Right cardiac atrium (tissue), 5 donors: ENCODE results near the gene SHROOM3. TPM values are rescaled to one million over a fixed set of nuclear protein-coding genes. Genes with fewer than 3 reads are reported as not detected.

Source experiments
- ATAC-seq, 2 donors: fragments of 200-7000 bp; cut with Tn5 transposase; one replicate each; pipeline versions ENCODE4 v1.8.0 to v1.9.1; 2020; ENCODE audit warnings: moderate library complexity in 2 of 2, mild to moderate bottlenecking in 1 of 2
- DNase-seq, 3 donors: peaks; one replicate each; pipeline ENCODE4 v3.0.0-alpha.2; 2020
- H3K27ac ChIP-seq: one replicate; pipeline ENCODE4 v1.5.1; 2013; ENCODE audit warnings: mild to moderate bottlenecking, low read length, control low read depth, moderate library complexity
- H3K27me3 ChIP-seq: one replicate; pipeline ENCODE4 v1.6.1; 2013; ENCODE audit not compliant: control insufficient read depth, insufficient read depth
- H3K4me1 ChIP-seq: one replicate; pipeline ENCODE4 v1.6.1; 2013; ENCODE audit warnings: low read length; ENCODE audit not compliant: control insufficient read depth, insufficient read depth
- H3K4me3 ChIP-seq: one replicate; pipeline ENCODE4 v1.5.1; 2013; ENCODE audit warnings: low read length, control low read depth
- H3K9me3 ChIP-seq: one replicate; pipeline ENCODE4 v1.6.1; 2013; ENCODE audit warnings: low read length; ENCODE audit not compliant: control insufficient read depth
- WGBS: extraction: QIAGEN DNeasy Blood & Tissue Kit; methylation state at CpG from one replicate; pipeline ENCODE4 v1.1.7; 2013; 5-methylcytosine and 5-hydroxymethylcytosine counted together
- intact Hi-C, 4 donors: fragments of 100-400 bp; cut with DNase I; formaldehyde crosslinking; loops; one replicate each; pipeline versions ENCODE4 v1.11.0 to v1.14.0; 2022 to 2023
- polyA plus RNA-seq: library from polyadenylated mRNA; stranded (reverse); fragments of 200-250 nt; gene quantifications from one replicate; pipeline ENCODE4 v1.2.3, GENCODE V29; 2013
- total RNA-seq, 4 donors: library from RNA; stranded (reverse); fragmentation: NEBNext Ultra II Directional; extraction: Animal tissue kit (Norgen Biotek cat#: 25700); gene quantifications; one replicate each; pipeline ENCODE4 v1.2.1, GENCODE V29; 2021
- donor health status: healthy with polysubstance abuse.
- donor health status: DM: no; HTN: yes; CAD: no.
- donor health status: DM: no; HTN: no; CAD: no.
- donor health status: DM: no; HTN: yes; CAD: no; lungs with severe emphysema.
- donor health status: DM: yes; HTN: yes; CAD: no.

The SHROOM3 gene
- total and polyA plus RNA-seq, 5 donors = 4.6 to 11.8 (median 10.9) TPM

- WGBS = 60% methylated on average over 1 of the region's 1 CpG
- DNase-seq (no peak), ATAC-seq (no peak)
- no peaks in the 10 kb centered on the region for H3K27me3 ChIP-seq
- intact Hi-C loops = no loop called here
- peaks cover 3% of the 10 kb centered on the region for H3K4me1 ChIP-seq
- no peaks in the 10 kb centered on the region for H3K9me3 ChIP-seq
- no peak overlapping the region for H3K27ac ChIP-seq
- no peak overlapping the region for H3K4me3 ChIP-seq
These were observed 193.2 kb downstream of the SHROOM3 start for GRCh38 chr4:76628251-76628650.

- H3K9me3 ChIP-seq = no peaks in the 10 kb centered on the region
- no peak overlapping the region for H3K27ac ChIP-seq
- no peak for ATAC-seq
- H3K4me3 ChIP-seq = no peak overlapping the region
- WGBS = 98% methylated on average over 1 of the region's 1 CpG
- H3K27me3 ChIP-seq = no peaks in the 10 kb centered on the region
- no peaks in the 10 kb centered on the region for H3K4me1 ChIP-seq
- intact Hi-C loops = no loop called here
- no peak for DNase-seq
These were observed 195.7 kb downstream of the SHROOM3 start for GRCh38 chr4:76630741-76631140.

GRCh38 chr4:76634220-76634619 lies 199.2 kb downstream of the SHROOM3 start:
- H3K4me1 ChIP-seq = no peaks in the 10 kb centered on the region
- WGBS = 31% methylated on average over 3 of the region's 3 CpGs
- no peak overlapping the region for H3K4me3 ChIP-seq
- no peaks in the 10 kb centered on the region for H3K9me3 ChIP-seq
- H3K27ac ChIP-seq = no peak overlapping the region
- intact Hi-C loops = no loop called here
- DNase-seq (no peak), ATAC-seq (no peak)
- H3K27me3 ChIP-seq = no peaks in the 10 kb centered on the region

- Histone ChIP-seq H3K4me1 (no peaks in the 10 kb centered on the region), H3K9me3 (no peaks in the 10 kb centered on the region), H3K27ac (no peak overlapping the region), H3K27me3 (no peaks in the 10 kb centered on the region), H3K4me3 (no peak overlapping the region)
- intact Hi-C loops = no loop called here
- ATAC-seq (no peak), DNase-seq (no peak)
- WGBS = 75% methylated on average over 5 of the region's 5 CpGs
These were observed 202.8 kb downstream of the SHROOM3 start for GRCh38 chr4:76637712-76638361.

- no peak for ATAC-seq
- H3K27ac ChIP-seq = no peak overlapping the region
These were observed 204.3 kb downstream of the SHROOM3 start for GRCh38 chr4:76639288-76639687.

GRCh38 chr4:76640353-76640910 lies 205.4 kb downstream of the SHROOM3 start:
- no peaks in the 10 kb centered on the region for H3K27me3 ChIP-seq
- no peaks in the 10 kb centered on the region for H3K9me3 ChIP-seq
- intact Hi-C loops = no loop called here
- 77% methylated on average over 6 of the region's 6 CpGs for WGBS
- H3K4me1 ChIP-seq = no peaks in the 10 kb centered on the region
- DNase-seq (no peak), ATAC-seq (no peak)
- H3K27ac ChIP-seq = no peak overlapping the region
- no peak overlapping the region for H3K4me3 ChIP-seq

More at GRCh38 chr4:76639288-76639687, 204.3 kb downstream of the SHROOM3 start:
- 81% methylated on average over 4 of the region's 4 CpGs for WGBS
- Histone ChIP-seq H3K9me3 (no peaks in the 10 kb centered on the region), H3K27me3 (no peaks in the 10 kb centered on the region), H3K4me1 (no peaks in the 10 kb centered on the region), H3K4me3 (no peak overlapping the region)
- intact Hi-C loops = no loop called here
- no peak for DNase-seq

GRCh38 chr4:76641351-76641750 lies 206.3 kb downstream of the SHROOM3 start:
- DNase-seq = no peak
- WGBS = 82% methylated on average over 4 of the region's 4 CpGs
- H3K27ac ChIP-seq = no peak overlapping the region
- H3K9me3 ChIP-seq = no peaks in the 10 kb centered on the region
- no peak for ATAC-seq
- no peaks in the 10 kb centered on the region for H3K27me3 ChIP-seq
- intact Hi-C loops = no loop called here
- H3K4me1 ChIP-seq = no peaks in the 10 kb centered on the region
- H3K4me3 ChIP-seq = no peak overlapping the region

- no peaks in the 10 kb centered on the region for H3K4me1 ChIP-seq
- 90% methylated on average over 2 of the region's 2 CpGs for WGBS
- no peak overlapping the region for H3K27ac ChIP-seq
- intact Hi-C loops = no loop called here
- H3K4me3 ChIP-seq = no peak overlapping the region
- no peak for ATAC-seq
- H3K9me3 ChIP-seq = no peaks in the 10 kb centered on the region
- no peak for DNase-seq
- H3K27me3 ChIP-seq = no peaks in the 10 kb centered on the region
These were observed 206.7 kb downstream of the SHROOM3 start for GRCh38 chr4:76641758-76642157.

- intact Hi-C loops = no loop called here
- no peak for ATAC-seq
- no peaks in the 10 kb centered on the region for H3K9me3 ChIP-seq
- H3K4me3 ChIP-seq = no peak overlapping the region
- H3K27me3 ChIP-seq = no peaks in the 10 kb centered on the region
- WGBS = 72% methylated on average over 8 of the region's 8 CpGs
- no peak overlapping the region for H3K27ac ChIP-seq
- H3K4me1 ChIP-seq = no peaks in the 10 kb centered on the region
- DNase-seq = no peak
These were observed 209.9 kb downstream of the SHROOM3 start for GRCh38 chr4:76644831-76645485.

- H3K4me1 ChIP-seq = no peaks in the 10 kb centered on the region
- ATAC-seq = no peak
- intact Hi-C loops = no loop called here
- WGBS = 98% methylated on average over 1 of the region's 1 CpG
- no peak overlapping the region for H3K4me3 ChIP-seq
- no peaks in the 10 kb centered on the region for H3K9me3 ChIP-seq
- no peaks in the 10 kb centered on the region for H3K27me3 ChIP-seq
- no peak overlapping the region for H3K27ac ChIP-seq
- no peak for DNase-seq
These were observed 214.1 kb downstream of the SHROOM3 start for GRCh38 chr4:76649086-76649485.

GRCh38 chr4:76651616-76652015 lies 216.6 kb downstream of the SHROOM3 start:
- ATAC-seq (no peak), DNase-seq (no peak)
- intact Hi-C loops = no loop called here
- Histone ChIP-seq H3K9me3 (no peaks in the 10 kb centered on the region), H3K4me1 (peaks cover 5% of the 10 kb centered on the region), H3K4me3 (no peak overlapping the region), H3K27ac (no peak overlapping the region), H3K27me3 (no peaks in the 10 kb centered on the region)
- WGBS = 88% methylated on average over 2 of the region's 2 CpGs
